GM21526 (cell line): ENCODE results near the gene FAM13A.
"Not testable (repeated sequence)": the region's sequence is repeated elsewhere in the genome, so short reads cannot be mapped to it uniquely, and the experiment has no call there.

Experiments
- ATAC-seq: cut with Tn5 transposase; IDR thresholded peaks from one replicate; pipeline ENCODE4 v1.9.1; 2021; ENCODE audit warnings: moderate library complexity; ENCODE audit not compliant: unreplicated experiment, low FRiP score

The FAM13A gene

GRCh38 chr4:89056953-89057398 lies at the start of gene FAM13A:
Gene FAM13A, minus strand, starts transcription at chr4:89057185. Its CDS starts 221 bp downstream, at chr4:89056964.
- no peak for ATAC-seq

- ATAC-seq = no peak
Measured at GRCh38 chr4:89105726-89106125, 48.7 kb upstream of the FAM13A start.

DNA sequence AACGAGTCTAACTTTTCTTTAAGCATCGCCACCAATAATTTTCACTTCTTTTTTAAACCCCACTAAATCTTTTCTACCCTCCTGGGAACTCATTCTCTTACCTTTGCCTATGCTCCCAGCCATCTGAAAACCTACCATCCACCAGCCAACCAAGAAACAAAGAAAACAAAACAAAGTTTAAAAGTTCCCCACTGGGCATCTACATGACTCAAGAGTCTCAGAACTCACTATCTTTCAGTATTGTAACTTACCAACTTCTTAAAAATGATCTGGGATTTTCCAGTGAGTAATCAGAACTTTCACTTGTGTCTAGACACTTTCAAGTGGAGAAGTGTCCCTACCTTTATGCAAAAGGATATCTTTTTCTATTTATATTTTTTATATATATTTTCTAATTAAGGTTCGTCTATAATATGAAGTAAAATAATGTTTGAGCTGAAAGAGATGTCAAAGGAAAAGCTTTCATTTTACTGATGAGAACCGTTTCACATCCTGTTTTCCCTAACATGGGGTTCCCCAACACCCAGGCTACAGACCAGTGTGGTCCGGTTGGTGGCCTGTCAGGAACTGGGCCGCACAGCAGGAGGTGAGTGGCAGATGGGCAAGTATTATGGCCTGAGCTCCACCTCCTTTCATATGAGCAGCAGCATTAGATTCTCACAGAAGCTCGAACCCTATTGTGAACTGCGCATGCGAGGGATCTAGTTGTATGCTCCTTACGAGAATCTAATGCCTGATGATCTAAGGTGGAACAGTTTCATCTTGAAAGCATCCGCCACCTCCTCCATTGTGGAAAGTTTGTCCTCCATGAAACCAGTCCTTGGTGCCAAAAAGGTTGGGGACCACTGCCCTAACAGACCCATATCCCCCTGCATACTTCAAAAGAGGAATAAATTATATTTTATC lies 44.5 kb upstream of the FAM13A start:
- ATAC-seq = peak; percentile 93

GRCh38 chr4:89100853-89101252 lies 43.9 kb upstream of the FAM13A start:
- ATAC-seq = peak; percentile 3

- no peak for ATAC-seq
Measured at GRCh38 chr4:89099471-89099870, 42.5 kb upstream of the FAM13A start.

DNA sequence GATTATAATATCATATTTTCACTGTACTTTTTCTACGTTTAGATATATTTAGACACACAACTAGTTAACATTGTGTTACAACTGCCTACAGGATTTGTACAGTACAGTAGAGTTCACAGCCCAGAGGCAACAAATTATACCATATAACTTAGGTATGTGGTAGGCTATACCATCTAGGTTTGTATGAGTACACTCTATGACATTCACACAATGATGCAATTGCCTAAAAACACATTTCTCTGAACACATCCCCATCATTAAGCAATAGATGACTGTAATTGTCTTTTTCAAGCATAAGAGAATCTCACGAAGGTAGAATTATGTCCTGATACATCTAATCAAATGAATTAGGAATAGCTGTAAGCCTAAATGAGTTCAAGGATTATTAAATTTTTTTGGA lies 42.0 kb upstream of the FAM13A start:
- no peak for ATAC-seq

- no peak for ATAC-seq
Measured at GRCh38 chr4:89078300-89078699, 21.3 kb upstream of the FAM13A start.

DNA sequence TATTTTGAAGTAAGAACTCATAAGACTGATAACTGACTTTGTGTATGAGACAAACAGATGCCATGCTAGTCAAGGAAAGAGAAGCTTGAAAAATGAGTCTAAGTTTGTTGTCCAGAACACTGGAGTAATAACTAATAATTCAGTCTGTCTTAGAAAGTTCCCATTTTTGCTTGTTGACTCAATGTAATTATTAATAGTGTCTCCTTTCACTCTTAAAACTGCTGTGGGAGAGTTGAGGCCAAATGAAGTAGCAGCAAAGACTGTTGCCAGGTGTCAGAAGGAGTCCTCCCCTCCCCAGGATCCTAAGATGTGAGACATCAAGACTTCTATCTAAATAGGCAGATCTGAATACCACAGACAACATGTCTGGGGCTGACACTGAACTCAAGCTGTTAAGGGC lies 20.8 kb upstream of the FAM13A start:
- ATAC-seq = no peak

GRCh38 chr4:89072921-89073320 lies 15.9 kb upstream of the FAM13A start:
- ATAC-seq = no peak

DNA sequence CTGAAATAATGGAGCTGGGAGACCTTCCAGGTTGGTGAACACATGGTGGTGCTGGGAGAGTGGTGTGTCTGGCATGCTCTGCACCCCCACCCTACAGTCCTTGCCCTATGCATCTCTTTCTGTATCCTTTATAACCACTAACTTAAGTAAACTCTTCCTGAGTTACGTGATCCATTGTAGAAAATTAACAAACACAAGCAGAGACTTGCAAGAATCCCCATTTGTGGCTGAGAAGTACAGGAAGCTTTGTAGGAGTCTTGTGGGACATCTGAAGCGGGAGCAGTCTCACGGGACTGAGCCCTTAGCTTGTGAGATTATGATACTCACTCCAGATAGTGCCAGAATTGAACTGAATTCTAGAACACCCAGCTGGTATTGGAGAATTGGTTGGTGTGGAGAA lies 14.3 kb upstream of the FAM13A start:
- ATAC-seq = no peak

- no peak for ATAC-seq
Measured at GRCh38 chr4:89070041-89070440, 13.1 kb upstream of the FAM13A start.

DNA sequence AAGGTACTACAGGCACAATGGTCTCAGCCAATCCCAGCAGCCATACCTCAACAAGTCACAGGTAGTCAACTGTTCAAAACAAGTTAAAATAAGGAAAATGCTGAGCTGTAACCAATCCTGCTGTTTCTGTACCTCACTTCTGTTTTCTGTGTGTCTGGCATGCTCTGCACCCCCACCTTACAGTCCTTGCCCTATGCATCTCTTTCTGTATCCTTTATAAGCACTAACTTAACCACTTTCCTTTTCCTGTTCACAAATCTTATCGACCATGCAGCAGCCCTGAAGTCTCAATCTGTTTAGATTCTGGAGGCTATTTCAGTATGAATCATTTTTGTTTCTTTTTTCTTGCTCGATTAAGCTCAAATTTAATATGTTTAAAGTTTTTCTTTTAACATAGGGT lies 12.5 kb upstream of the FAM13A start:
- ATAC-seq = no peak

DNA sequence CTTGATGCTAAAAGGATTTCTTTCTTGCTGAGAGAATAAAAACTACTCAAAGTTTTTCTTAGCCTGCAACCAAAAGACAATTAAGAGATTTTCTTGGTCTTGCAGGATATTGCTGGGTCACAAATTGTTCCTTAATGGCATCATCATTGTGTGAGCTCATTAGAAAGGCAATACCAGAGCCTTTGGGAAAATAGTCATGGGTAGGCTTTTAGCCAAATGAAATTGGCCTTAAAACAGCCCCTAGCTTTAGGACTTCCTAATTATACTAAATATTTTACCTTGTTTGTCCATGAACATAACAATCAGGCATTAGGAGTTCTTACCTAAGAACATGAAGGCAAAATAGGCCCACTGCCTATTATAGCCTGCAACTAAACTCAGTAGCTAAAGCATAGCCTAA lies 10.4 kb upstream of the FAM13A start:
- ATAC-seq = no peak

DNA sequence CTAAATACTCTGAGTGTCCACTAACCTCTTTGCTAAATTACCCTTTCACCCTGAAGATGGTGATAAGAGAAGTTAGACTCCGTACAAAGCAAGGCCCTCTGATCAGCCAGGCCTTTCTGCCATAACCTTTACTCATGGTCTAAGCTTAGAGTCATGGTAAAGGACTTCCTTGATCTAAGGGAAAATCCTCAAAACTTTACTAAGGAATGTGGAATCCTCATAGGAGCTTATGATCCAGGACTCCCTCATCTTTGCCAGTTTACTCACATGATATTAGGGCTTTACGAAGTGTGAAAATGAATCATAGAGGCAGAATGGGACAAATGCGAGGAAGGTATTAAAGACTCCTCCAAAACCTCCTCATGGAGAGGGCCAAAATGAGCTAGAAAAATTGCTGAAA lies 7.9 kb upstream of the FAM13A start:
- ATAC-seq = no peak

GRCh38 chr4:89057844-89058243 lies 859 bp upstream of the FAM13A start:
- ATAC-seq = not testable (repeated sequence)

DNA sequence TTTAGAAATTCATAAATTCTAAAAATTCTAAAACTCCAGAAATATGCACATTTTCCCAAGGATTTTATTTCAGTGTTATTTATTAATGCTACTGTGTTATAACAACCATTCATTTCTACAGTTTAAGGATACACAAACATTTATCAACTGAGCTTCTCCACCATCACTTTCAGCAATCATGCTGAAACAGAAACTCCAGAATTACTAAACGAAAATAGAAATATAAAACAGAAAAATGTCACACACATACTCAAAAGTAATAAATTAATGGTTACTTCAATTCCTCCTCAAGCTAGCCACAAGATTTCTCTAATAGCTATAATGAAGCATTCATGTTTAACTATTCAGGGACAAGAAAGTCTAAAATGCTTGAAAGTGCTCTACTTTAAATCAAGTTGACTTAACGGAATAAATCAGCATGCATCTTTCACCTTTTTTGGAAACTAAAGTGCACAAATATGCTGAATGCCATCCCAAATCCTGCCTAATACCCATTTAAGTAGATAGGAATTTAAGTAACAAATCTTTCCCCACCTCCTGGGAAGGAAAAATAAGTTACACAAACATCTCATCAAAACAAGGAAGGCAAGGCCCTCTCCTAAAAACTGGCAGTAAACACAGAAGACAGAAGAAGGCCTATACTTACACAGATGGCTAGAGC lies 563 bp downstream of the FAM13A start:
- ATAC-seq = no peak

GRCh38 chr4:89055157-89056080 lies 1.6 kb downstream of the FAM13A start:
- ATAC-seq = no peak

DNA sequence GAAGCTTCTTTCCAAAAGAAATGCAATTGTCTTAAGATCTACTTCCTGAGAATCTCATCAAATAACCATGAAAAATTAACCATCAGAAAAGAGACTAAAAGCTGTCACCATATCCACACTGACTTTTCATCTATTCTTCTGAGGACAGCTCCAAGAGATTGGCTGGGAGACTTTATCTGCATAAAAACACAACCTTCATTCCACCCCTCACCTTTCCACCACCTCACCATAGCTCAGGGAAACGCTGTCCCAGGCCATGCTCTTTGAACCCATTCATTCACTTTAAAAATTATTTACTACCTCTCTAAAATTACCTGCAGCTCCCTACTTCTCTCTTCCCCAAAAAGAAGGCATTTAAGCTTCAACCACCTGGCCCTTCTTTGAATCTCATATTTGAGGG lies 2.4 kb downstream of the FAM13A start:
- ATAC-seq = no peak

GRCh38 chr4:89049853-89050252 lies 7.1 kb downstream of the FAM13A start:
- ATAC-seq = no peak

DNA sequence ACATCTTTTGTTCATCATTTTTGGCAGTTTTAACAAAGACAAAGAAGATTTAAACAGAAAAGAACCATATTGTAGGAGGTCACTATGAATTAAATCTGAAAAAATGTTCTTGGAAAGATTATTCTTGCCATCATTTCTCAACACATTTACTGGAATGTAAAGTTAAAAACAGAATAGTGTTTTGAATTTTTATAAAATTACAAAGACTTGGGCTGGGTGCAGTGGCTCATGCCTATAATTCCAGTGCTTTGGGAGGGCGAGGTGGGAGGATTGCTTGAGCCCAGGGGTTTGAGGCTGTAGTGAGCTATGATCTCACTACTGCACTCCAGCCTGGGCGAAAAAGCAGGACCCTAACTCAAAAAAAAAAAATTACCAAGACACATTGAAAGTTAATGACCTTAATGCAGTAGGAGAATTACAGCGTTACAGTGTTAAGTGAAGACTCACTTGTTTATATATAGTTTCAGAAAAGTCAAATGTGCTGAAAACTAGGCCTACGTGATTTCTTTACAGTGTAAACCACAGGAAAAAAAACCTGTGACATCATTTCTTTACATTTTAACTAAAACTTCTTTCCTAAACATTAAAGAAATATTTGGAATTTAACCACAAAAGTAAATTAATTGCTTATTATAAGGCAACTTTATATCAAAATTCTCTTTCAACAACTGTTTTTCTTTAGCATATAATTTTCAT lies 7.9 kb downstream of the FAM13A start:
- ATAC-seq = no peak
